Esophagus muscularis mucosa (tissue), 4 donors: ENCODE results near the gene RHOJ.

ENCODE experiments used
- EP300 ChIP-seq: sonication (generic); formaldehyde crosslinking; IDR thresholded peaks from one replicate; pipeline ENCODE4 v1.6.1; 2017; ENCODE audit warnings: antibody characterized with exemption
- POLR2A ChIP-seq: fragments of 450-650 bp; IDR thresholded peaks from one replicate; pipeline ENCODE4 v1.6.1; 2017; ENCODE audit warnings: antibody characterized with exemption, moderate library complexity, mild to moderate bottlenecking, low read depth
- POLR2AphosphoS5 ChIP-seq, 2 donors: sonication (generic); formaldehyde crosslinking; IDR thresholded peaks; one replicate each; pipeline ENCODE4 v1.6.1; 2017; ENCODE audit warnings: antibody characterized with exemption in 2 of 2
- TF ChIP-seq, protein P1 (sequence below), 3 experiments: fragments of 200-600 bp in 2 of 3; fragments of 450-650 bp in 1 of 3; sonication (generic) in 2 of 3; IDR thresholded peaks; one replicate each; pipeline ENCODE4 v1.5.1; 2017 to 2019; ENCODE audit warnings: antibody characterized with exemption in 3 of 3, mild to moderate bottlenecking in 2 of 3, moderate library complexity in 1 of 3

DNA sequence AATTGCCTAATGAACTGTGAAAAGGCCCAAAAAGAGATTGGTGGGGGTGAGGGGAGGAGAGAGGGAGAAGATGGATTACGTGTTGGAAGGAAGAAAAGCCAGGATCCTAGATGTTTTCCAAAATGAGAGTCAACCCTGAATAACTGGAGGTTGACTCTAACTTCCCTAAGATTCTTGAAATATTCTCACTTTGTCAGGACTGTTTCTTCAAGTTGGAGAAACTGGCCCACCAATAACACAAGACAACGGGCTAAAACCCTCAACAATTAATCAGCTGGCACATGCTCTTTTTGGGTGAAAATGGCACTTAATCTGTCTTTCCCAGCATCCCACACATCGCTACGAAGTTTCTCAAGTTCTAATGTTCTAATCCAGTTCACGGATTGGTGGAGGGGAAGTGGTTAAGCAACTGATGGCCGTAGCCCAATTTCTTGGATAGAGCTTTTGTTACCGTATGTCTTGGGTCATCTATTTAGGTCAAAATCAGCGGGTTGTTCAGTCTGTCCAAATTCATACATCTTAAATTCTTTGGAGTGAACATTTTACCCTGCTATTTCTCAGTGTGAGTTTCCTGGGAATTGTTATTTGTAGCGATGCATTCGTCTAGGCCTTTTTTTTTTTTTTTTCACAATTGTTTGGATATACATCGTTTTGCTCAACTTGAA, 65.5 kb downstream of the RHOJ start:
- TF ChIP-seq, protein P1, sequence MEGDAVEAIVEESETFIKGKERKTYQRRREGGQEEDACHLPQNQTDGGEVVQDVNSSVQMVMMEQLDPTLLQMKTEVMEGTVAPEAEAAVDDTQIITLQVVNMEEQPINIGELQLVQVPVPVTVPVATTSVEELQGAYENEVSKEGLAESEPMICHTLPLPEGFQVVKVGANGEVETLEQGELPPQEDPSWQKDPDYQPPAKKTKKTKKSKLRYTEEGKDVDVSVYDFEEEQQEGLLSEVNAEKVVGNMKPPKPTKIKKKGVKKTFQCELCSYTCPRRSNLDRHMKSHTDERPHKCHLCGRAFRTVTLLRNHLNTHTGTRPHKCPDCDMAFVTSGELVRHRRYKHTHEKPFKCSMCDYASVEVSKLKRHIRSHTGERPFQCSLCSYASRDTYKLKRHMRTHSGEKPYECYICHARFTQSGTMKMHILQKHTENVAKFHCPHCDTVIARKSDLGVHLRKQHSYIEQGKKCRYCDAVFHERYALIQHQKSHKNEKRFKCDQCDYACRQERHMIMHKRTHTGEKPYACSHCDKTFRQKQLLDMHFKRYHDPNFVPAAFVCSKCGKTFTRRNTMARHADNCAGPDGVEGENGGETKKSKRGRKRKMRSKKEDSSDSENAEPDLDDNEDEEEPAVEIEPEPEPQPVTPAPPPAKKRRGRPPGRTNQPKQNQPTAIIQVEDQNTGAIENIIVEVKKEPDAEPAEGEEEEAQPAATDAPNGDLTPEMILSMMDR (IDR thresholded peaks at IDR 0.05): no peak
- TF ChIP-seq EP300 (no peak), POLR2A (no peak), POLR2AphosphoS5 (IDR thresholded peaks at IDR 0.05) (peak in 1 of 2 donors; percentile 12)
